ENCODE results near the gene UBE2Q2. TPM values are rescaled to one million over a fixed set of nuclear protein-coding genes. Genes with fewer than 3 reads are reported as not detected.

Gene UBE2Q2
- total RNA-seq, 1 donor from 2014 or later: 33.6 TPM

DNA sequence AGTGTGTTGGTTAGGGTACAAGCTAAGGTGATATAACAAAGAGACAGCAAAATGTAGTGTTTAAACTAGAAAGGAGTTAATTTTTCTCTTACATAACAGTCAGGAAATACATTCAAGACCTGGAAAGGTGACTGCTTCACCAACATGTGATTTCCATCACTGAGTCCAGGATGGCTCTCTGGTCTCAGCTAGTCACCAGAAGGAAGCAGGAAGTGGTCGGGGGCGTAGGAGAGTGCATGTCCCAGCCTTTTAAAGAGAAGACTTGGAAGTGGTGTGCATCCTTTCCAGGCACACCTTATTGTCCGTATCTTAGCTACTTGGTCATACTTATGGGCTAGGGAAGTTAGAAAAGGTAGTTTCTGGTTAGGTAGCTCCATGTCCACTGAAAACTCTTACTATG lies 11.1 kb upstream of the UBE2Q2 start:
- peaks cover 4% of the 10 kb centered on the region for H3K27me3 Mint-ChIP-seq (ENCODE audit: unreplicated experiment)

GRCh38 chr15:75834021-75834420 lies 9.2 kb upstream of the UBE2Q2 start:
- DNase-seq: no peak
- Mint-ChIP-seq H3K36me3 (ENCODE audit: unreplicated experiment) (no peaks in the 10 kb centered on the region), H3K9me3 (ENCODE audit: unreplicated experiment) (no peaks in the 10 kb centered on the region), H3K4me1 (ENCODE audit: low read depth, unreplicated experiment) (no peaks in the 10 kb centered on the region), H3K4me3 (ENCODE audit: unreplicated experiment) (no peak overlapping the region), H3K27ac (ENCODE audit: unreplicated experiment) (no peak overlapping the region), H3K27me3 (ENCODE audit: unreplicated experiment) (peaks cover 4% of the 10 kb centered on the region)
- no peak for TF ChIP-seq CTCF (IDR thresholded peaks at IDR 0.05; ENCODE audit: partially characterized antibody, unreplicated experiment)

More for the DNA sequence above, 11.1 kb upstream of the UBE2Q2 start:
- Mint-ChIP-seq H3K4me1 (ENCODE audit: low read depth, unreplicated experiment) (no peaks in the 10 kb centered on the region), H3K9me3 (ENCODE audit: unreplicated experiment) (no peaks in the 10 kb centered on the region), H3K36me3 (ENCODE audit: unreplicated experiment) (no peaks in the 10 kb centered on the region), H3K27ac (ENCODE audit: unreplicated experiment) (no peak overlapping the region), H3K4me3 (ENCODE audit: unreplicated experiment) (no peak overlapping the region)
- no peak for TF ChIP-seq CTCF (IDR thresholded peaks at IDR 0.05; ENCODE audit: partially characterized antibody, unreplicated experiment)
- DNase-seq: no peak

DNA sequence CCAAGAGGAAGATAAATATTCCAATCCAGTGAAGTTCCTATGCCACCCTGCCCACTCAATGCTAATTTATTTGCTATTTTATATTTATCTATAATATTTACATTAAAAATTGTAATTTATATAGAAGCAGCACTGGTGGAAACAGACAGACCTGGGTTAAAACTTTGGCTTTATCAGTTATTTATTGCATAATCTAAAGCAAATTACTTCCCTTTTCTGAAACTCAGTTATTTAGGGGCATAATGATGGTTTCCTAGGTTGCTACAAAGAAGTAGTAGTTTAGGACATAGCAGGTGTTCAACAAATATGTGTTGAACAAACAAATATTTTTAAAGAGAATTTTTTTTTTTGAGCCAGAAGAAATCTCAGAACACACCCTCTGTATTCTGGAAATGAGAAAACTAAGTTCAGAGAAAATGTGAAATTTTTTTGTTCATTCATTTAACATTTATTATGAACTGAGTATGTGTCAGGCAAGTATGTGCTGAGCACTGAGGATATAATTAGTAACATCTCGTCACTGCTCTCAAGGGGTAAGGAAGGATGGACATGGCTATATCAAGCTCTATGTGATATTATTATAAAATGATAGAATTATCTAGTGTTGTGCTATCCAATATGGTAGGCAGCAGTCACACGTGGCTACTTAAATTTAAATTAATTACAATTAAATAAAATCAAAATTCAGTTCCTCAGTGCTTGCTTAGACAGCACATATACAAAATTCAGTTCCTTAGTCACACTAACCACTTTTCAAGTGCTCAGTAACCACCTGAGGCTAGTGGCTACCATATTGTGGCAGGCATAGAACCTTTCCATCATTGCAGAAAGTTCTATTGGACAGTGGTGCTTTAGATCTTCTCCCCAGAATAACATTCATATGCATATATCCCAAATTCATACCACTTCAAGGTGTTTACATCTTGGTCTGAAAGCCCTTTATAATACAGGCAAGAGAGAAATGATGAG lies 7.0 kb upstream of the UBE2Q2 start:
- no peaks in the 10 kb centered on the region for H3K27me3 Mint-ChIP-seq (ENCODE audit: unreplicated experiment)
- TF ChIP-seq CTCF (IDR thresholded peaks at IDR 0.05; ENCODE audit: partially characterized antibody, unreplicated experiment): no peak
- H3K4me1 Mint-ChIP-seq (ENCODE audit: low read depth, unreplicated experiment): no peaks in the 10 kb centered on the region
- H3K4me3 Mint-ChIP-seq (ENCODE audit: unreplicated experiment): no peak overlapping the region
- H3K36me3 Mint-ChIP-seq (ENCODE audit: unreplicated experiment): no peaks in the 10 kb centered on the region
- no peak overlapping the region for H3K27ac Mint-ChIP-seq (ENCODE audit: unreplicated experiment)
- no peaks in the 10 kb centered on the region for H3K9me3 Mint-ChIP-seq (ENCODE audit: unreplicated experiment)
- no peak for DNase-seq

GRCh38 chr15:75836959-75837334 lies 6.3 kb upstream of the UBE2Q2 start:
- Mint-ChIP-seq H3K27me3 (ENCODE audit: unreplicated experiment) (peaks cover 1% of the 10 kb centered on the region), H3K4me3 (ENCODE audit: unreplicated experiment) (no peak overlapping the region), H3K4me1 (ENCODE audit: low read depth, unreplicated experiment) (no peaks in the 10 kb centered on the region), H3K9me3 (ENCODE audit: unreplicated experiment) (peaks cover 2% of the 10 kb centered on the region), H3K27ac (ENCODE audit: unreplicated experiment) (no peak overlapping the region), H3K36me3 (ENCODE audit: unreplicated experiment) (no peaks in the 10 kb centered on the region)
- no peak for TF ChIP-seq CTCF (IDR thresholded peaks at IDR 0.05; ENCODE audit: partially characterized antibody, unreplicated experiment)
- DNase-seq: no peak

DNA sequence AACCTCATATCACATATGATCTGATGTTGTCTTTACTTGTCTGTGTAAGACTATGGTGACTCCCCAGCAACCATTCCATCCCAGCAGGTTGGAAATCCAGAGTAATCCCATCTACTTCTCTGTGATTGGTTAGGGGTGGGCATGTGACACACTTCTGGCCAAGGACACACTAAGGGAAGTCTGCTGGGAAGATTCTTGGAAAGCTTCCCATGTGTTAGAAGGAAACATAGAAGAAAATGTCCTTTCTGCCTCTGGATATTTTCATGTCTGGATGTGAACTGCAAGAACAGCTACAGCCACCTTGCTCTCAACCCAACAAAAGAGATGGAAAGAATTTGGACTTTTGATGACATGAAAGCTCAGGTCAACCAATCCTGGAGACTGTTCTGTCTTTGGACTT lies 2.6 kb upstream of the UBE2Q2 start:
- Mint-ChIP-seq H3K27me3 (ENCODE audit: unreplicated experiment) (peaks cover 11% of the 10 kb centered on the region), H3K4me3 (ENCODE audit: unreplicated experiment) (no peak overlapping the region), H3K4me1 (ENCODE audit: low read depth, unreplicated experiment) (peaks cover 14% of the 10 kb centered on the region), H3K27ac (ENCODE audit: unreplicated experiment) (no peak overlapping the region), H3K9me3 (ENCODE audit: unreplicated experiment) (peaks cover 10% of the 10 kb centered on the region), H3K36me3 (ENCODE audit: unreplicated experiment) (no peaks in the 10 kb centered on the region)
- no peak for DNase-seq
- TF ChIP-seq CTCF (IDR thresholded peaks at IDR 0.05; ENCODE audit: partially characterized antibody, unreplicated experiment): no peak

Data from glutamatergic neuron (in vitro differentiated cells).